Islet of Langerhans (tissue), 1 donor: Measurements from ENCODE around the gene LGI4.
"Not testable (repeated sequence)": the region's sequence is repeated elsewhere in the genome, so short reads cannot be mapped to it uniquely, and the experiment has no call there.

Experiments
- FAIRE-seq: peaks from one replicate; lab custom pipeline; 2011; peaks lifted over from hg19 to GRCh38; lab: Jason Lieb, UNC

The LGI4 gene

GRCh38 chr19:35141837-35142605 is 7.2 kb upstream of the LGI4 start:
- no peak for FAIRE-seq

- no peak for FAIRE-seq
Observed at GRCh38 chr19:35140962-35141836, 6.3 kb upstream of the LGI4 start.

GRCh38 chr19:35140207-35140961 is 5.5 kb upstream of the LGI4 start:
- FAIRE-seq, result no peak

DNA sequence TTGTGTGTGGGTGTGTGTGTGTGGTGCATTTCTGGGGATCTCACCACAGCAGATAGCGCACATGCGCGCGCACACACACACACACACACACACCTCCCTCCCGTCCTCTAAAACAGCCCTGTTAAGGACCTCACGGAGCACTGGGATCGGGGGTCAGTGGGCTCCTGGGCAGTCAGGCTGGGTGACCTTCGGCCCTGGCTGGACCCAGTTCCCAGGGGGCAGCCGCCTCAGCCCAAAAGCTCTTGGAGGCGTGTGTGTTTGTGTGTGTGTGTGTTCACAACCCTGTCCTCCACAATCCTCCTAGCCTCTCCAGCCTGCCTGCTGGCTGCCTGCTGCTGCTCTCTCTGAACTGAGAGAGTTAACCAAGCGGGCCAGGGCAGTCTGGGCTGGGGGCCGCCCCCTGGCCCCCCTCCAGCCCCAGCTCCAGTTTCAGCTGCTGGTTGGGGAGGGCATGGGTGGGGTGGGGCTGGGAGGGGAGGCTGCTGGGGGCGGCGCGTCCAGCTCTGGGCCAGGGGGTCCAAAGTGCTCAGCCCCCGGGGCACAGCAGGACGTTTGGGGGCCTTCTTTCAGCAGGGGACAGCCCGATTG is 3.5 kb upstream of the LGI4 start, which contains the start of gene FXYD1:
Gene FXYD1 (plus strand): TSS at position 520 of the 588 bp plus-strand sequence. CDS start 1,256 bp downstream, outside the sequence.
- no peak for FAIRE-seq

DNA sequence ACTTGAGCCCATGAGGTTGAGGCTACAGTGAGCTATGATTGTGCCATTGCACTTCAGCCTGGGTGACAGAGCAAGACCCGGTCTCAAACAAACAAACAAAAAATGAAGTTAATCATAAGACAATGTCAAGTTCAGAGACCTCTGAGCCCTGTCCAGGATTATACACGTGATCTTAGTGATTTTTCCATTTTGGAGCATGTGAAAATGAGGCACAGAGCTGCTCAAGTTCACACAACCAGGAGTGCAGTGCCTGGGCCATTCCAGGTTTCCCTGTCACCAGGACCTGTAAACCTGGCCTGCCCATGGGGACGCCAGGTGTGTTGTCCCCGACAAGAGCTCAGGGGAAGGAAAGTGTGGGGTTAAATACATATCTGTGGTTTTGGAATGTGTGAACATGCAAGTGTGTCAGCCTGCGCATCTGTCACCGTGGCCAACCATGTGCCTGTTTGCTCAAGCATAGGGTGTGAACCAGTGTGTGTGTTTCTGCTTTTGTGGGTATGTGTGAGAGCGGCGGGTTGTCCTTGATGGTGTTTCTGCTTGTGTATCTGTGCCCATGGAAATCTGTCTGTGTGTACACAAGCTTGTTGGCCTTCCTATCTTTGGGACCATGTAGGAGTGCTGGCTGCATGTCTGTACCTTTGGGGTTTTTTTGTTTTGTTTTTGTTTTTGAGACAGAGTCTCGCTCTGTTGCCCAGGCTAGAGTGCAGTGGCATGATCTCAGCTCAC is 2.3 kb upstream of the LGI4 start:
- no peak for FAIRE-seq

- FAIRE-seq, result no peak
Observed at GRCh38 chr19:35136231-35136630, 1.4 kb upstream of the LGI4 start.

GRCh38 chr19:35135389-35135909 is 590 bp upstream of the LGI4 start:
- FAIRE-seq, result no peak

DNA sequence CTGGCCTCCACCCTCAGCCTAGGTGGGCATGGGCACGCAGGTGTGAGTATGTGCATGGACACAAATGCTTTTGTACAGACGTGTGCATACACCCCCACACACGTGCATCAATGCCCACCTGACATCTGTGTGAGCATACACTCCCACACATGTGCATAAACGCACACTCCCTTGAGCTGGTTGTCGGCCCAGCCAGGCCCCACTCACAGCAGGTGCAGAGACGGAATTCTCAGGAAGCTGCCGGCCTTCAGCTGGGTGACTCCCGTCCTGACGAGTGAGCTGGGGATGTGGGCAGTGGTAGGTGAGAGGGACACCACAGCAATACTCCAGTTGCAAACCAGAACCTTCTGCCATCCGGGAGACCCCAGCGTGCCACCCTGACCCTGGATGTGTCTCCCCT is 1.0 kb downstream of the LGI4 start:
- FAIRE-seq, result no peak

DNA sequence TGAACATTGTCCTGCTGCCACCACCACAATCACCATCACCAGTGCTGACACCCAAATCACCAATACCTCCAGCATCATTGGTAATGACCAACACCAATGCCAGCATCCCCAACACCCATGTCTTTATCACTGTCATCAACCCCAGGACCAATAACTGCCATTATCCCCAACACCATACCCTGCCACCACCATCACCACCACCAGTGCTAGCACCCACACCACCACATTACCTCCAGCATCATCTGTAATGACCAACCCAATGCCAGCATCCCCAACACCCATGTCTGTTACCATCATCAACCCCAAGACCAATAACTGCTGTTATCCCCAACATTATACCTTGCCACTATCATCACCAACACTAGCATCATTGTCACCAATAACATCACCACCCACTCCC is 2.6 kb downstream of the LGI4 start:
- no peak for FAIRE-seq

GRCh38 chr19:35130761-35131720 is 3.8 kb downstream of the LGI4 start:
- no peak for FAIRE-seq

- not testable (repeated sequence) for FAIRE-seq
Observed at GRCh38 chr19:35129724-35130274, 5.1 kb downstream of the LGI4 start.

DNA sequence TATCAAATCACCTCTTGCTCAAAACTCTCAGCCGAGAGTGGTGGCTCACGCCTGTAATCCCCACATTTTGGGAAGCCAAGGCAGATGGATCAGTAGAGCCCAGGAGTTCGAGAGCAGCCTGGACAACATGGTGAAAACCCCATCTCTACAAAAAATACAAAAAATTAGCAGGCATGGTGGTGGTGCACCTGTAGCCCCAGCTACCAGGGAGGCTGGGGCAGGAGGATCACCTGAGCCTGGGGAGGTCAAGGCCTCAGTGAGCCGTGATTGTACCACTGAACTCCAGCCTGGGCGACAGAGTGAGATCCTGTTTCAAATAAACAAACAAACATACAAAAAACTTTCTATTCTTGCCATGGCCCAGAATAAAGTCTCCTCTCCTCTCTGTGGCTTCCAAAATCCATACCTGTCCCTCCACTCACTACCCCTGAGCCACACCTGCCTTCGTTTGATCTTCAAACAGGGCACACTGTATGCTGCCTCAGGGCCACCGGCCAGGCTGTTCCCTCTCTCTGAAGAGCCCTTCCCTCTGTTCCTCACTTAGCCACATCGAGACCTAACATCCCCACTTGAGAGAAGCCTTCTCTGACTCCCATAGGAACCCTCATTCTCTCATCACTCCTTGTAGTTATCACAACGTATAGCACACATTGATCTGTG is 6.3 kb downstream of the LGI4 start:
- FAIRE-seq, result no peak

GRCh38 chr19:35127871-35128270 is 7.0 kb downstream of the LGI4 start:
- FAIRE-seq, result no peak

- no peak for FAIRE-seq
Observed at GRCh38 chr19:35126624-35126959, 8.3 kb downstream of the LGI4 start.

- no peak for FAIRE-seq
Observed at GRCh38 chr19:35125749-35126623, 8.9 kb downstream of the LGI4 start.

GRCh38 chr19:35125270-35125717 is 9.6 kb downstream of the LGI4 start:
- FAIRE-seq, result no peak

- FAIRE-seq, result no peak
Observed at GRCh38 chr19:35124098-35125060, 10.5 kb downstream of the LGI4 start.
